Measurements from ENCODE around the gene LRP5.
A peak's percentile ranks its signal among the peaks of the same experiment; 100 is the strongest.

- TF ChIP-seq POLR2A (IDR thresholded peaks at IDR 0.05) (no peak), POLR2AphosphoS5 (IDR thresholded peaks at IDR 0.05) (peak in 1 of 3 donors; percentile 59)
Measured at GRCh38 chr11:68412593-68413475, 100.4 kb downstream of the LRP5 start.
